C4-2B (cell line): ENCODE measurements around the gene FBXW4.

Experiments
- CTCF ChIP-seq: fragments of 450-650 bp; conservative IDR thresholded peaks from 2 replicates; pipeline ENCODE4 v1.5.1; 2017; ENCODE audit warnings: mild to moderate bottlenecking
- ZFX ChIP-seq: fragments of 450-650 bp; IDR thresholded peaks from 2 replicates; pipeline ENCODE4 v1.6.1; 2017

- TF ChIP-seq CTCF (no peak), ZFX (no peak)
These were observed 51.4 kb downstream of the FBXW4 start for GRCh38 chr10:101643546-101643945.
